Kidney (tissue), 14 donors: ENCODE results near the gene THRB. TPM values are rescaled to one million over a fixed set of nuclear protein-coding genes. Genes with fewer than 3 reads are reported as not detected.

Source experiments
- DNase-seq, 5 donors: peaks; one replicate each; pipeline ENCODE4 v3.0.0-alpha.2; 2013 to 2020
- FAIRE-seq: peaks from 2 replicates; lab custom pipeline; 2012; peaks lifted over from hg19 to GRCh38; lab: Jason Lieb, UNC
- H3K27ac ChIP-seq, 2 donors: one replicate each; pipeline ENCODE4 v1.7.0; 2013; ENCODE audit warnings: low read depth in 2 of 2, low read length in 2 of 2, inconsistent platforms in 1 of 2
- H3K27me3 ChIP-seq: one replicate; pipeline ENCODE4 v1.7.1; 2013; ENCODE audit warnings: low read length, inconsistent platforms; ENCODE audit not compliant: control insufficient read depth, insufficient read depth
- H3K36me3 ChIP-seq, 3 donors: one replicate each; pipeline versions ENCODE4 v1.7.0 to v1.7.1; 2013; ENCODE audit warnings: low read length in 3 of 3, control low read depth in 1 of 3, inconsistent platforms in 1 of 3; ENCODE audit not compliant: insufficient read depth in 3 of 3, control insufficient read depth in 2 of 3
- H3K4me1 ChIP-seq, 3 donors: one replicate each; pipeline versions ENCODE4 v1.7.0 to v1.7.1; 2013; ENCODE audit warnings: low read length in 3 of 3, inconsistent platforms in 1 of 3, low read depth in 1 of 3; ENCODE audit not compliant: control insufficient read depth in 2 of 3, insufficient read depth in 2 of 3
- H3K4me3 ChIP-seq, 3 donors: one replicate each; pipeline versions ENCODE4 v1.7.0 to v1.8.1; 2013; ENCODE audit warnings: low read length in 3 of 3, control low read depth in 1 of 3, inconsistent platforms in 1 of 3
- H3K9ac ChIP-seq, 3 donors: one replicate each; pipeline versions ENCODE4 v1.7.0 to v1.7.1; 2013; ENCODE audit warnings: low read length in 3 of 3, control low read depth in 1 of 3, inconsistent platforms in 1 of 3
- H3K9me3 ChIP-seq, 3 donors: one replicate each; pipeline versions ENCODE4 v1.7.0 to v1.7.1; 2013; ENCODE audit warnings: low read length in 3 of 3, control low read depth in 1 of 3, inconsistent platforms in 1 of 3; ENCODE audit not compliant: control insufficient read depth in 2 of 3, insufficient read depth in 1 of 3
- CTCF ChIP-seq: IDR thresholded peaks from 3 replicates; pipeline ENCODE4 v1.5.1; 2012; ENCODE audit warnings: mild to moderate bottlenecking, moderate library complexity, borderline replicate concordance; ENCODE audit not compliant: insufficient read depth; ENCODE audit errors: extremely low read depth
- intact Hi-C: fragments of 100-400 bp; cut with DNase I; formaldehyde crosslinking; loops from one replicate; pipeline ENCODE4 v1.11.1; 2022
- polyA plus RNA-seq: library from polyadenylated mRNA; stranded (reverse); fragments of 350-450 nt; fragmentation: Illumina TruSeq; extraction: RNeasy Lipid Tissue Mini Kit (QIAGEN cat#74804); gene quantifications from one replicate; pipeline ENCODE4 v1.2.3, GENCODE V29; 2014; ENCODE audit warnings: low read depth, low replicate concordance; ENCODE audit not compliant: insufficient read depth
- total RNA-seq: library from RNA; stranded (reverse); fragmentation: NEBNext Ultra II Directional; extraction: Animal tissue kit (Norgen Biotek cat#: 25700); gene quantifications from one replicate; pipeline ENCODE4 v1.2.1, GENCODE V29; 2021
- donor health status: control.
- donor health status: control.
- donor health status: control.
- donor health status: control.
- donor health status: control.
- donor health status: DM: yes; HTN: yes; CAD: no.
- donor health status: Normal renal cell carcinoma (clear cell type).

THRB gene
- total and polyA plus RNA-seq, 2 donors from 2014 or later, result 4.5 to 17.2 TPM

GRCh38 chr3:24182756-24183155 is 311.9 kb downstream of the THRB start:
- H3K27me3 ChIP-seq, result no peaks in the 10 kb centered on the region
- no peak overlapping the region for H3K27ac ChIP-seq
- H3K9me3 ChIP-seq, result no peaks in the 10 kb centered on the region
- DNase-seq (no peak), FAIRE-seq (no peak)
- TF ChIP-seq CTCF, result no peak
- no peaks in the 10 kb centered on the region for H3K4me1 ChIP-seq
- H3K9ac ChIP-seq, result no peak overlapping the region
- H3K4me3 ChIP-seq, result no peak overlapping the region
- intact Hi-C loops, result no loop called here
- no peaks in the 10 kb centered on the region for H3K36me3 ChIP-seq

- FAIRE-seq (no peak), DNase-seq (no peak)
- H3K27me3 ChIP-seq, result no peaks in the 10 kb centered on the region
- no peaks in the 10 kb centered on the region for H3K4me1 ChIP-seq
- H3K36me3 ChIP-seq, result no peaks in the 10 kb centered on the region
- H3K4me3 ChIP-seq, result no peak overlapping the region
- no peaks in the 10 kb centered on the region for H3K9me3 ChIP-seq
- H3K27ac ChIP-seq, result no peak overlapping the region
- H3K9ac ChIP-seq, result no peak overlapping the region
- intact Hi-C loops, result no loop called here
- TF ChIP-seq CTCF, result no peak
Observed at GRCh38 chr3:24181256-24181655, 313.4 kb downstream of the THRB start.

- Histone ChIP-seq H3K4me1 (no peaks in the 10 kb centered on the region), H3K27me3 (no peaks in the 10 kb centered on the region), H3K9me3 (no peaks in the 10 kb centered on the region), H3K4me3 (no peak overlapping the region), H3K36me3 (no peaks in the 10 kb centered on the region), H3K9ac (no peak overlapping the region), H3K27ac (no peak overlapping the region)
- FAIRE-seq (no peak), DNase-seq (no peak)
- TF ChIP-seq CTCF, result no peak
- intact Hi-C loops, result no loop called here
Observed at GRCh38 chr3:24180616-24181015, 314.0 kb downstream of the THRB start.

- DNase-seq (no peak), FAIRE-seq (no peak)
- Histone ChIP-seq H3K9ac (no peak overlapping the region), H3K4me1 (no peaks in the 10 kb centered on the region), H3K27ac (no peak overlapping the region), H3K27me3 (no peaks in the 10 kb centered on the region), H3K4me3 (no peak overlapping the region), H3K9me3 (no peaks in the 10 kb centered on the region), H3K36me3 (no peaks in the 10 kb centered on the region)
- TF ChIP-seq CTCF, result no peak
- intact Hi-C loops, result no loop called here
Observed at GRCh38 chr3:24177201-24177600, 317.4 kb downstream of the THRB start.
